ENCODE data around the gene TH. TPM values are rescaled to one million over a fixed set of nuclear protein-coding genes. Genes with fewer than 3 reads are reported as not detected.

The TH gene
- total and polyA plus RNA-seq, 9 of the 15 experiments (the other 6 are each of a cell fraction or from before 2014, with no cell fraction given), result not detected

- TF ChIP-seq FOXJ3 (CRISPR knock-in tag; IDR thresholded peaks at IDR 0.05) (no peak), TCF7L2 (IDR thresholded peaks at IDR 0.05; ENCODE audit: low read depth, low read length) (no peak), GTF3C2 (IDR thresholded peaks at IDR 0.05; ENCODE audit: borderline replicate concordance, extremely low read depth, insufficient read length) (no peak), ZNF134 (CRISPR knock-in tag; conservative IDR thresholded peaks at IDR 0.05) (no peak), ELK3 (CRISPR knock-in tag; IDR thresholded peaks at IDR 0.05) (no peak), E2F3 (CRISPR knock-in tag; IDR thresholded peaks at IDR 0.05) (no peak), ZNF282 (CRISPR knock-in tag; IDR thresholded peaks at IDR 0.05) (no peak), SMC3 (conservative IDR thresholded peaks at IDR 0.05; ENCODE audit: insufficient read depth, low read depth, low read length) (0 out of 2 replicates have a peak, but pooled peaks have one; percentile 16), EP400 (IDR thresholded peaks at IDR 0.05) (no peak), ZNF398 (CRISPR knock-in tag; IDR thresholded peaks at IDR 0.05) (no peak), CTCF (IDR thresholded peaks at IDR 0.05 in 2 of 3, conservative IDR thresholded peaks at IDR 0.05 in 1 of 3; ENCODE audit: insufficient read depth in 2 of 3, low read depth in 1 of 3, low read length in 3 of 3) (peak; percentile 24 to 41 (median 37); a peak in 3 of 6 replicates), POLR2A (conservative IDR thresholded peaks at IDR 0.05) (no peak)
Observed at GRCh38 chr11:2186669-2187279, 15.2 kb upstream of the TH start (continued).

All from K562 (cell line).